Measurements from ENCODE around the gene SPATA19. TPM values are rescaled to one million over a fixed set of nuclear protein-coding genes. Genes with fewer than 3 reads are reported as not detected.
A peak's percentile ranks its signal among the peaks of the same experiment; 100 is the strongest.

Gene SPATA19
- total RNA-seq, 1 experiment from 2014 or later = not detected

- Histone ChIP-seq H2AFZ (no peak overlapping the region), H4K20me1 (ENCODE audit: insufficient read depth) (no peaks in the 10 kb centered on the region), H3K27me3 (ENCODE audit: insufficient read depth, low read depth) (no peaks in the 10 kb centered on the region), H3K27ac (no peak overlapping the region), H3K79me2 (ENCODE audit: low read depth) (no peaks in the 10 kb centered on the region), H3K36me3 (ENCODE audit: low read depth) (no peaks in the 10 kb centered on the region), H3K4me3 (no peak overlapping the region), H3K4me2 (no peak overlapping the region), H3K9me2 (ENCODE audit: insufficient read depth) (no peaks in the 10 kb centered on the region), H3K9me3 (ENCODE audit: insufficient read depth, low read depth) (no peaks in the 10 kb centered on the region), H3K4me1 (replicated peaks; ENCODE audit: insufficient read depth) (no peaks in the 10 kb centered on the region), H3F3A (ENCODE audit: insufficient read depth, low read depth) (no peaks in the 10 kb centered on the region)
- ChIA-PET CTCF (interaction anchor here (0.9 to 1.2 kb wide), 2 partner anchors 700 to 756 kb away, joined by 3 to 4 read pairs; no protein-coding TSS in a partner anchor), POLR2A (ENCODE audit: unreplicated experiment) (no interaction called here)
- BruUV-seq (replicated peaks) = no TSS peak
- DNase-seq = peak; percentile 40 to 49
- intact Hi-C loops (cut with micrococcal nuclease; ENCODE audit: unreplicated experiment) = loop anchor here (1.0 kb wide), 1 partner anchor 757 kb away; no protein-coding TSS in a partner anchor
- TF ChIP-seq EZH2 (IDR thresholded peaks at IDR 0.05; ENCODE audit: low read depth) = no peak
- TF ChIP-seq, protein P1, sequence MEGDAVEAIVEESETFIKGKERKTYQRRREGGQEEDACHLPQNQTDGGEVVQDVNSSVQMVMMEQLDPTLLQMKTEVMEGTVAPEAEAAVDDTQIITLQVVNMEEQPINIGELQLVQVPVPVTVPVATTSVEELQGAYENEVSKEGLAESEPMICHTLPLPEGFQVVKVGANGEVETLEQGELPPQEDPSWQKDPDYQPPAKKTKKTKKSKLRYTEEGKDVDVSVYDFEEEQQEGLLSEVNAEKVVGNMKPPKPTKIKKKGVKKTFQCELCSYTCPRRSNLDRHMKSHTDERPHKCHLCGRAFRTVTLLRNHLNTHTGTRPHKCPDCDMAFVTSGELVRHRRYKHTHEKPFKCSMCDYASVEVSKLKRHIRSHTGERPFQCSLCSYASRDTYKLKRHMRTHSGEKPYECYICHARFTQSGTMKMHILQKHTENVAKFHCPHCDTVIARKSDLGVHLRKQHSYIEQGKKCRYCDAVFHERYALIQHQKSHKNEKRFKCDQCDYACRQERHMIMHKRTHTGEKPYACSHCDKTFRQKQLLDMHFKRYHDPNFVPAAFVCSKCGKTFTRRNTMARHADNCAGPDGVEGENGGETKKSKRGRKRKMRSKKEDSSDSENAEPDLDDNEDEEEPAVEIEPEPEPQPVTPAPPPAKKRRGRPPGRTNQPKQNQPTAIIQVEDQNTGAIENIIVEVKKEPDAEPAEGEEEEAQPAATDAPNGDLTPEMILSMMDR (conservative IDR thresholded peaks at IDR 0.05) = peak; percentile 76
Measured at GRCh38 chr11:133834682-133835592, 10.4 kb downstream of the SPATA19 start.

GRCh38 chr11:133833898-133834681, 11.2 kb downstream of the SPATA19 start:
- no TSS peak for BruUV-seq (replicated peaks)
- intact Hi-C loops (cut with micrococcal nuclease; ENCODE audit: unreplicated experiment) = no loop called here

More at GRCh38 chr11:133833898-133834681, 11.2 kb downstream of the SPATA19 start:
- Histone ChIP-seq H3K9me2 (ENCODE audit: insufficient read depth) (no peaks in the 10 kb centered on the region), H3K36me3 (ENCODE audit: low read depth) (no peaks in the 10 kb centered on the region), H3K4me1 (replicated peaks; ENCODE audit: insufficient read depth) (no peaks in the 10 kb centered on the region), H4K20me1 (ENCODE audit: insufficient read depth) (no peaks in the 10 kb centered on the region), H3K27ac (no peak overlapping the region), H3K4me2 (no peak overlapping the region), H3K27me3 (ENCODE audit: insufficient read depth, low read depth) (no peaks in the 10 kb centered on the region), H2AFZ (no peak overlapping the region), H3K79me2 (ENCODE audit: low read depth) (no peaks in the 10 kb centered on the region), H3F3A (ENCODE audit: insufficient read depth, low read depth) (no peaks in the 10 kb centered on the region), H3K4me3 (no peak overlapping the region), H3K9me3 (ENCODE audit: insufficient read depth, low read depth) (no peaks in the 10 kb centered on the region)
- TF ChIP-seq EZH2 (IDR thresholded peaks at IDR 0.05; ENCODE audit: low read depth) = no peak
- TF ChIP-seq, protein P1 (conservative IDR thresholded peaks at IDR 0.05) = no peak
- CTCF ChIA-PET = interaction anchor here (1.2 kb wide), 1 partner anchor 755 kb away, joined by 3 read pairs; no protein-coding TSS in a partner anchor
- POLR2A ChIA-PET (ENCODE audit: unreplicated experiment) = no interaction called here
- no peak for DNase-seq
